GM19238 (cell line): ENCODE data around the gene CDYL.

ENCODE experiments used
- DNase-seq: peaks from one replicate; pipeline ENCODE4 v3.0.0; 2011; ENCODE audit warnings: low spot score; ENCODE audit not compliant: insufficient read length

Gene CDYL

GRCh38 chr6:4880363-4880762, 104.2 kb downstream of the CDYL start:
- no peak for DNase-seq

- no peak for DNase-seq
Measured at GRCh38 chr6:4883298-4883697, 107.1 kb downstream of the CDYL start.

GRCh38 chr6:4884646-4885340, 108.6 kb downstream of the CDYL start:
- DNase-seq = no peak

GRCh38 chr6:4885341-4885933, 109.2 kb downstream of the CDYL start:
- DNase-seq = no peak

- no peak for DNase-seq
Measured at GRCh38 chr6:4888841-4889240, 112.6 kb downstream of the CDYL start.

- no peak for DNase-seq
Measured at GRCh38 chr6:4889701-4890100, 113.5 kb downstream of the CDYL start.

- no peak for DNase-seq
Measured at GRCh38 chr6:4890191-4890590, 114.0 kb downstream of the CDYL start.

- no peak for DNase-seq
Measured at GRCh38 chr6:4890627-4891026, 114.4 kb downstream of the CDYL start.

- no peak for DNase-seq
Measured at GRCh38 chr6:4891141-4891540, 114.9 kb downstream of the CDYL start.

GRCh38 chr6:4892785-4893485, 116.7 kb downstream of the CDYL start:
- no peak for DNase-seq

GRCh38 chr6:4894049-4894448, 117.8 kb downstream of the CDYL start:
- DNase-seq = no peak

- no peak for DNase-seq
Measured at GRCh38 chr6:4895971-4896370, 119.8 kb downstream of the CDYL start.

- DNase-seq = no peak
Measured at GRCh38 chr6:4896401-4896800, 120.2 kb downstream of the CDYL start.

- DNase-seq = no peak
Measured at GRCh38 chr6:4899249-4900034, 123.2 kb downstream of the CDYL start.

GRCh38 chr6:4901386-4902061, 125.3 kb downstream of the CDYL start:
- no peak for DNase-seq

- DNase-seq = no peak
Measured at GRCh38 chr6:4902363-4902762, 126.2 kb downstream of the CDYL start.

- no peak for DNase-seq
Measured at GRCh38 chr6:4903121-4903520, 126.9 kb downstream of the CDYL start.

GRCh38 chr6:4903751-4904370, 127.7 kb downstream of the CDYL start:
- DNase-seq = no peak

GRCh38 chr6:4904461-4905025, 128.3 kb downstream of the CDYL start:
- no peak for DNase-seq

- DNase-seq = no peak
Measured at GRCh38 chr6:4905826-4906225, 129.6 kb downstream of the CDYL start.
